Pancreas (tissue), 10 donors: ENCODE measurements around the gene IL15RA. TPM values are rescaled to one million over a fixed set of nuclear protein-coding genes. Genes with fewer than 3 reads are reported as not detected.

Experiments
- ATAC-seq, 4 donors: fragments of 200-7000 bp; cut with Tn5 transposase; one replicate each; pipeline versions ENCODE4 v1.8.0 to v1.9.1; 2020; ENCODE audit warnings: mild to moderate bottlenecking in 4 of 4, moderate library complexity in 4 of 4
- DNase-seq, 6 donors: peaks; one replicate each; pipeline ENCODE4 v3.0.0-alpha.2; 2020
- FAIRE-seq: peaks from 2 replicates; lab custom pipeline; 2012; peaks lifted over from hg19 to GRCh38; lab: Jason Lieb, UNC
- H3K27ac ChIP-seq, 4 donors: fragments of 200-600 bp; sonication (generic); 1 replicate in 3 of 4; 2 replicates in 1 of 4; pipeline versions ENCODE4 v1.5.0 to v1.8.0; 2020
- H3K27me3 ChIP-seq, 4 donors: fragments of 200-600 bp; one replicate each; pipeline ENCODE4 v1.8.0; 2021
- H3K36me3 ChIP-seq, 3 donors: fragments of 200-600 bp; sonication (generic) in 1 of 3; one replicate each; pipeline versions ENCODE4 v1.5.0 to v1.8.0; 2020 to 2021
- H3K4me1 ChIP-seq, 3 donors: fragments of 200-600 bp; one replicate each; pipeline ENCODE4 v1.8.0; 2021
- H3K4me3 ChIP-seq, 4 donors: fragments of 200-600 bp; sonication (generic) in 2 of 4; one replicate each; pipeline versions ENCODE4 v1.5.0 to v1.8.0; 2020 to 2021
- H3K9me3 ChIP-seq, 4 donors: fragments of 200-600 bp; one replicate each; pipeline ENCODE4 v1.8.0; 2021
- CTCF ChIP-seq, 4 donors: fragments of 200-600 bp; sonication (generic) in 3 of 4; IDR thresholded peaks; one replicate each; pipeline versions ENCODE4 v1.5.0 to v1.8.0; 2021; ENCODE audit warnings: antibody characterized with exemption in 4 of 4
- whole genome bisulfite sequencing, 2 donors: extraction: QIAGEN DNeasy Blood & Tissue Kit; methylation state at CpG; one replicate each; pipeline ENCODE4 v1.1.7; 2013; 5-methylcytosine and 5-hydroxymethylcytosine counted together
- intact Hi-C, 3 donors: fragments of 100-400 bp; cut with DNase I; formaldehyde crosslinking; loops; one replicate each; pipeline versions ENCODE4 v1.11.1 to v1.14.2; 2022
- polyA plus RNA-seq, 2 donors: library from polyadenylated mRNA; stranded (reverse); fragments of 200-250 nt; gene quantifications; one replicate each; pipeline ENCODE4 v1.2.3, GENCODE V29; 2013
- total RNA-seq, 6 donors: library from RNA; stranded (reverse); fragmentation: NEBNext Ultra II Directional in 4 of 6; extraction: Animal tissue kit (Norgen Biotek cat#: 25700) in 4 of 6; gene quantifications; one replicate each; pipeline versions ENCODE4 v1.2.1 to v1.2.4, GENCODE V29; 2021 to 2023
- donor health status: healthy with polysubstance abuse.
- donor health status: DM: no; HTN: no; CAD: no; lungs with moderate emphysema.
- donor health status: DM: no; HTN: no; CAD: no.
- donor health status: control.
- donor health status: control.
- donor health status: Bipolar disorder and iron deficiency.
- donor health status: DM: yes; HTN: yes; CAD: no.
- donor health status: DM: no; HTN: no; CAD: no.
- donor health status: DM: no; HTN: no; CAD: no.
- donor health status: DM: yes; HTN: yes; CAD: no.

The IL15RA gene
- total and polyA plus RNA-seq, 8 donors = 6.9 to 14.3 (median 11.0) TPM

DNA sequence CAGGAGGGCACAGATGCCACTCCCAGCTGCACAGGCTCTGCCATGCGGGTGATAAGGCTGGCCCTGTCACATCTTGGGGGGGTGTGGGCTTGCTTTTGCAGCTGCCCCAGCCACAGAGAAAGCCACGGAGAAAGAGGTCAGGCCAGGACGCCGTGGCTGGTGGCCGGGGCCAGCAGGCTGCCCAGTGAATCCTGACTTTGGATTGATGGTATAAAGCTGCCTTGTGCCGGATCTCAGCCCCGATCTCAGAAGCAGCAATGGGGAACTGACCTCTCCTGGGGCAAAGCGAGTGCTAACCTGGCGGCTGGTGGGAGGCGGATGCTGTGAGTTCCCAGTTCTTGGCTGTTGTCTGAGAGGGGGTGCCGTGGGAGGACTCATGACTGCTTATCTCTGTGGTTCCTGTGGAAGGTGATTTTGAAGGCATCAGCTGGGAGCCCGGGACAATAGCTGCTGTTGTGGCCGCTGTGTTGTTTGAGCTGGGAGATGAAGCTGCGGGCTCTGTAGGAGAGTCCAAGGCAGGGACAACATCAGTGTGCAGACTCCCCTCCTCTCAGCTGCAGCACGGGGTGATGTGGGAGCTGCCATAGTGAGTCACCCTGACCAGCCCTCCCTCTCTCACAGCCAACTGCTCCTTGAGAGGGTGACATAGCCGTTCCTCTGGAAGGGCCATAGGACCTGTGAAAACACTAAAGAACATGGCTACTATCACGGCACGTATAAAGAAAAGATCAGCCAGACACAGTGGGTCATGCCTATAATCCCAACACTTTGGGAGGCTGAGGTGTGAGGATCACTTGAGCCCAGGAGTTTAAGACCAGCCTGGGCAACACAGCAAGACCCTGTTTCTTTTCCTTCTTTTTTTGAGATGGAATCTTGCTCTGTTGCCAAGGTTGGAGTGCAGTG, 17.0 kb downstream of the IL15RA start:
- FAIRE-seq (no peak), DNase-seq (peak in 1 of 6 donors; percentile 39), ATAC-seq (no peak)
- H3K27ac ChIP-seq = no peak overlapping the region
- intact Hi-C loops = no loop called here
- peaks cover 0 to 8% (median 7%) of the 10 kb centered on the region in 3 donors for H3K4me1 ChIP-seq
- TF ChIP-seq CTCF (IDR thresholded peaks at IDR 0.05) = no peak
- no peaks in the 10 kb centered on the region for H3K9me3 ChIP-seq
- H3K36me3 ChIP-seq = peaks cover 0 to 26% (median 11%) of the 10 kb centered on the region in 3 donors
- WGBS, 2 donors = 92 to 93% methylated on average over 18 of the region's 18 CpGs
- no peaks in the 10 kb centered on the region for H3K27me3 ChIP-seq
- no peak overlapping the region for H3K4me3 ChIP-seq

- WGBS, 2 donors = 92 to 96% methylated on average over 10 of the region's 10 CpGs
- TF ChIP-seq CTCF (IDR thresholded peaks at IDR 0.05) = no peak
- Histone ChIP-seq H3K4me3 (no peak overlapping the region), H3K36me3 (peaks cover 0 to 26% (median 11%) of the 10 kb centered on the region in 3 donors), H3K27me3 (no peaks in the 10 kb centered on the region), H3K9me3 (no peaks in the 10 kb centered on the region), H3K4me1 (peaks cover 0 to 4% (median 1%) of the 10 kb centered on the region in 3 donors), H3K27ac (no peak overlapping the region)
- ATAC-seq = no peak
- intact Hi-C loops = no loop called here
- no peak for FAIRE-seq
- peak in 1 of 6 donors; percentile 30 for DNase-seq
These were observed 17.7 kb downstream of the IL15RA start for GRCh38 chr10:5959581-5960069.

DNA sequence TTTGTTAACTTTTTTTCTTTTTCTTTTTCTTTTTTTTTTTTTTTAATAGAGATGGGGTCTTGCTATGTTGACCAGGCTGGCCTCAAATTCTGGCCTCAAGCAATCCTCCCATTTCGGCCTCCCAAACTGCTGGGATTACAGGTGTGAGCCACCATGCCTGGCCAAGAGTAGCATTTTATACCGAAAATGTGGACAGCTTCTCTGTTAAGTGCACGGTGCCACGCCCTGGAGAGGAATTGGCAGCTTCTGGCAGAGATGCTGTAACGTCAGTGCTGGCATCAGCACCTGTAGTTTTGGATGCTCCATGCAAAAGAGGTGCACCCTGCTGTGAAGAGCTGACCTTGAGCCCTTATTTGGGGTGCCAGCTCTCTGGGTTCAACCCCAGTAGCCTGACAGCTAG, 18.2 kb downstream of the IL15RA start:
- intact Hi-C loops = no loop called here
- peaks cover 0 to 26% (median 11%) of the 10 kb centered on the region in 3 donors for H3K36me3 ChIP-seq
- 91% methylated on average over 5 of the region's 5 CpGs for WGBS, 2 donors
- H3K4me3 ChIP-seq = no peak overlapping the region
- no peaks in the 10 kb centered on the region for H3K9me3 ChIP-seq
- DNase-seq (peak in 1 of 6 donors; percentile 9), FAIRE-seq (no peak), ATAC-seq (no peak)
- peaks cover 0 to 4% (median 0%) of the 10 kb centered on the region in 3 donors for H3K4me1 ChIP-seq
- no peaks in the 10 kb centered on the region for H3K27me3 ChIP-seq
- H3K27ac ChIP-seq = no peak overlapping the region
- TF ChIP-seq CTCF (IDR thresholded peaks at IDR 0.05) = no peak

DNA sequence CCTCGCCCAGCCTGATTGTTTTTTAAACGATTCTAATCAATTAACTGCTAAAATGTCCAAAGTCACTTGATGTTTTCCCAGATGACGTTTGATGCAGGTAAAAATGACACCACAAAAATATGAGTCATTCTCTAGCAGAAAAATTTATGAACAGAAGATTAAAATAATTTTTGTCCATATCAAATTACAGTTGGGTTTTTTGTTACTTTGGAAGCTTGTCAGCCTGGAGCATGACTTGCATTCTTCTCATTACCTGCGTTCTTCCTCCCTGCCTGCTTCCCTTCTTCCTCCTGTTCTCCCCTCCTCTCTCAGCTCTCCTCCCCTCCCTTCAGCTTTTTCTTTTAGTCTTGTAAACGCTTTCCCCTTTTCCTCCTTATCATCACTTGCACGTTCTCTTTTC, 18.7 kb downstream of the IL15RA start:
- Histone ChIP-seq H3K27ac (no peak overlapping the region), H3K27me3 (no peaks in the 10 kb centered on the region), H3K36me3 (peaks cover 0 to 26% (median 11%) of the 10 kb centered on the region in 3 donors), H3K4me1 (peaks cover 0 to 4% (median 0%) of the 10 kb centered on the region in 3 donors), H3K4me3 (no peak overlapping the region), H3K9me3 (no peaks in the 10 kb centered on the region)
- DNase-seq (no peak), FAIRE-seq (no peak), ATAC-seq (no peak)
- no peak for TF ChIP-seq CTCF (IDR thresholded peaks at IDR 0.05)
- 74 to 89% methylated on average over 6 of the region's 6 CpGs for WGBS, 2 donors
- intact Hi-C loops = no loop called here
